NCI-H446 (cell line): ENCODE results near the gene MYZAP.
"Not testable (repeated sequence)": the region's sequence is repeated elsewhere in the genome, so short reads cannot be mapped to it uniquely, and the experiment has no call there.

Experiments used
- DNase-seq, 2 experiments: peaks; one replicate each; lab custom pipeline; 2025; lab: John Stamatoyannopoulos, UW

Gene MYZAP

DNA sequence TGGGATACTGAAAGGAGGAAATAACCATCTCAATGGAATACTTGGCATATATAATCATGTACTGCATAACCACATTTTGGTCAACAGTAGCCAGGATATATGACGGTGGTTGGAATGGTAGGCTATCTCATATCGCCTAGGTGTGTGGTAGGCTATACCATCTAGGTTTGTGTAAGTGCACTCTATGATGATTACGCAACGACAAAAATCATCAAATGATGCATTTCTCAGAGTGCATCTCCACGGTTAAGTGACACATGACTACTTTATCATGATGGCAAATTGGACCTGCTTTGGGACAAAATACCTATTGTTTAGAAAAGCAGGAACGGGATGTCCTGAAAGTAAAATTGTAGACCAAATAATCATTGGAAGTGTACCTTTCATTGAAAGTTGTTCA lies 2.8 kb downstream of the MYZAP start:
- no peak for DNase-seq

DNA sequence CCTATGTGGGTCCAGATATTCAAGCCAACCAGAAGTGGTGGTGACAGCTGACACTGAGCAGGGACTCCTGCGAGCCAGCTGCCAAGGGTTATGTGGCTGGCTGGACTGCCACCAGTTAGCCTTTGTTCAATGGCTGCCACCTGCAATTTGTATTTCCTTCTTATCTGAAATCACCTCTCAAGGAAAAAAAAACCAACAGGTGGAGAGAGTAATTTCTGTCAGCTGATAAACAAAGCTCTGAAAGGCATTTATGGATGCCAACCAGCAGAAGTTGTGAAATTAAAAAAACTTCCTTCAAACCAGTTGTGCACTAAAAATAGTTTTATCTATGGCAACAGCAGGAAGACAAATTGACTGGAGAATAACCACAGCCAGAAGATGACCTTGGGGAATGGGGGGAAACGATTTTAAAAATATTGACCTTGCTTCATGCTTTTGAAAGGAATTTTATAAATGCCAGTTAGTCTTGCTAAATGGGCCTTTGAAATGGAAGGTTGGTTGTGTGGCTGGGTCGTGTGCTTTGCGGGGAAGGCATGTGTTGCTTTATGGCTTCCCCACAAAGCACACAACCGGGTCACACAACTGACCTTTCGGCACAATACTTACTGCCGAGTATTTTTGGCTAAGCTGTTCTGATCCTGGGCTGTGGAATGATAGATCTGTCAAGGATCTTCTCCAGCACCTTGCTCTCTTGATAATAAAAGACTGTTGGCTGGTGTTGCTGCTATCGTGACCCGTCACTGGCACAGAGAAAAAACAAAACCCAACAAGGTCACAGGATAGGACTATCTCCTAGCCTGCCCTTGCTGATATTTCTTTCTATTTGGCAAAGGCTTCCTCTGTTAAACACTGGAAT lies 3.5 kb downstream of the MYZAP start:
- no peak for DNase-seq

DNA sequence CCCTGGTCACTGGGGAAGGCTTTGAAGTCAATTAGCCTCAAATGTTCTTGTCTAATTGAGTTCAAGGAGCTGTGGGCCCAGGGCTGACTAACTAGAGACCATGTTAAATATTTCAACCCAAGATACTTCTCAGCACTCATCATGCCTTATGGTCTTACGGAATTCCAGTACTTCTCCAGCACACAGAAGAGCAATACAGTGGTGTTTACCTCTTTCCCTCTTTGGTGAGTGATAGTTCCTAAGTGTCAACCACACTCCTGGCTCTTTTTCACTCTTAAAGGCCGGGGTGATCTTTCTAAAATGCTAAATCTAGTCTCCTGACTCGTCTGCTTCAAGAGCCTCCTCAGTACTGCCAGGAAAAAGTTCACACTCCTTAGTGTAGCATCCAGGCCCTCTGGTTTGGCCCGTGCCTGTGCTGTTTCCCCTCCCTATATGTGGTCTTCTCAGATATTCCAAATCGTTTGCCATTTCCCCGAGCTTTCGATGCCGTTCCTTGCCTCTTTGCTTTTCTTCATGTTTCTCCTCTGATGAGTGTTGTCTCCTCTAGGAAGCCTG lies 4.7 kb downstream of the MYZAP start:
- no peak for DNase-seq

- DNase-seq, result no peak
These were observed 5.3 kb downstream of the MYZAP start for GRCh38 chr15:57596978-57597377.

DNA sequence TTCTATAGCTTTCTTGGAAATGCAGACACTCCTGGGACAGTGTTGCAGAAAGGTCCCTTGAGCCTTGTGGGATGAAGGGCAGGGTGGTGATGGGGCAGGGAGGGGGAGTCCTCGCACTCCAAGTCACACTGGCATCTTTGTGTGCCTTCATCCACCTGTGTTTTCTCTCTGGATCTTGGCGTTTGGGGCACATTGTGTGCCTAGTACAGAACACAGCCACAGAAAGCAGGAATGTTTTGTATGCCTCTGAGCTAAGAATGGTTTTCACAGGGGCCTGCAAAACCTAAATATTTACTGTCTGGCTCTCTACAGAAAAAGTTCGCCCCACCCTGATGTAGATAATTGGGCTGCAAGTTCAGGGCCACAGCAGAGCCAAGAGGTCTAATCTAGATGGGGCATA lies 5.7 kb downstream of the MYZAP start:
- no peak for DNase-seq

- DNase-seq, result no peak
These were observed 6.6 kb downstream of the MYZAP start for GRCh38 chr15:57598346-57598745.

GRCh38 chr15:57599296-57599810 lies 7.6 kb downstream of the MYZAP start:
- no peak for DNase-seq

DNA sequence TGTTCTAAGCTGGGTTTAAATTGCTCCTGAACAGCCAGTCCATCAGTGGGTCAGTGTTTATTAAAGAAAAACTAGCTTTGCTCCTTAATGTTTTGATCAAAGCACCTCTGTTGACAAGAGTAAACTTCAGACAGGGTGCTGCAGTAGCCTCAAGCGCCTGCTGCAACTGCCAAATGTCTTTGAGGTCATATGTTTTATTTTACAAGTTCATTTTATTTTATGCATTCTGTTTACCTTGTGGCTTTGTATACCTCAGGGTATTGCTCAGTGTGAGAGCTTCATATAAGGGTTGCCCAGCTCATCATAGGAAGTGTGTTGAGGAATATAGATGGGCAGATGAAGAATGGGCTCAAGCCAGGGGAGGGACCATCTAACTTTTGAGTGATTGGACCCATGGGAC lies 8.5 kb downstream of the MYZAP start:
- DNase-seq, result no peak

GRCh38 chr15:57604507-57604906 lies 12.8 kb downstream of the MYZAP start:
- no peak for DNase-seq

- DNase-seq, result no peak
These were observed 13.8 kb downstream of the MYZAP start for GRCh38 chr15:57605491-57605890.

DNA sequence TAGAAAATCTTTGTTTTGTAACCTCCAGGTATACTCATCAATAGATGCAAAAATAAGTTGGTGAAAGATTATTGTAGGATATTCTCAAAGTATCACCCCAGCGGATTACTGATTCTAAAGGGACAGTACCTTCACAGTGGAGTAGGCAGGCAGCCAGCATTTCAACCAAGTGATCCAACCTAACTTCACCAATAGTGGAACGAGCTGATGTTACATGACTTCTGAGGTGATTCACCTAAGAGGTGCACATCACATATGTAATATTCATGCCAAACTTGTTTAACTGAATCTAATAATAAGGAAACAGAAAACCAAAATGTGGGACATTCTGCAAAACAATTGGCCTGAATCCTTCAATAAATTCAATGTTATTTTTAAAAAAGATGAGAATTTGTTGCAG lies 14.3 kb downstream of the MYZAP start:
- no peak for DNase-seq

DNA sequence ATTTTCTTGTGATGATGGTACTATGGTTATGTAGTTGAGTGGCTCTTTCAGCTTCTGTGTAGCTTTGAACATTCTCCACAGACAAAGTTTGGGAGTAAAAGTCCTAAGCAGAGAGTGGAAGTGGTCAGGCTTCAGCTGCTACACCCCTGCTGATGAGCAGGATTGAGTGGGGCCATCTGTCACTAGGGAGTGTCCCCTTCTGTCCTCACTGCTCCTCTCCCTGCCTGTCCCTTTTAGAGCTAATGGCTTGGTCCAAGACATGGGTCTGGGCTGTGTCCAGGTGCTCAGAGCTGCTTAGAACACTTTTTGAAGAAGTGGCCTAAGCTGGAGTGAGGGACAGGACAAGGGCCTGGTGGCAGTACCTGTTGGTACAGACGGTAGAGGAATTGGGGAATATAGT lies 15.1 kb downstream of the MYZAP start:
- no peak for DNase-seq

GRCh38 chr15:57607570-57608000 lies 15.9 kb downstream of the MYZAP start:
- DNase-seq, result no peak

DNA sequence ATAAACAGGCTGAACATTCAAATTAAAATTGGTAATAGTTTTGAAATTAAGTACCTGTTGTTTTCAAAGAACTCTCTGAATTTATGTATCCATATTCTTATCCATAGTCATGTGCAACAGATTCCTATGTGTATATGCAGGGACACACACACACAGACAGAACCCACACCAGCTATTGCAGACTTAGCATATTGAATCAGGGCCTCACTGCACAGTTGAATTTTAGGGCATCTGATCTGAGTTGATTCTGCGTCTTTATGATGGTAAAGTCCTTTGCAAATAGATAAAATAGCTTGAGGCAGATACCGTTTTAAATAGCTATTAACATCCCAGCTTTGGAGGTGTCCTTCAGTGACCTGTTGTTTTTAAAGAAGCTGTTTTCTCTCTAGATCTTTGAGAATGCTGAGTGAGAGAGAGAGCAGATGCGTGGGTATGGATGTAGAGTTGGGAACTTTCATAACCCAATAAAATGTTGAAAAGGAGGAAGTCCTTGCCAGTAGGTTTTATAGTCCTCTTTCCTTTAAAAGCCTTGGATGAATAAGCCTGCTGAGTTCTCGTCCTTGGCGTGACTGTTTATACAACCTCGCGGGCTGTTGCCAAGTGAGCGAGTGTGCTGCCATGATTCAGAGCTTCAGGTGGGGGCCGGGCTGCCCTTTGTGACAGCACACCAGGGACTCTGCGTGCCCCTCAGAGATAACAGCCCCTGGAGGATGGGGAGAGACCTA lies 18.3 kb downstream of the MYZAP start:
- no peak for DNase-seq

DNA sequence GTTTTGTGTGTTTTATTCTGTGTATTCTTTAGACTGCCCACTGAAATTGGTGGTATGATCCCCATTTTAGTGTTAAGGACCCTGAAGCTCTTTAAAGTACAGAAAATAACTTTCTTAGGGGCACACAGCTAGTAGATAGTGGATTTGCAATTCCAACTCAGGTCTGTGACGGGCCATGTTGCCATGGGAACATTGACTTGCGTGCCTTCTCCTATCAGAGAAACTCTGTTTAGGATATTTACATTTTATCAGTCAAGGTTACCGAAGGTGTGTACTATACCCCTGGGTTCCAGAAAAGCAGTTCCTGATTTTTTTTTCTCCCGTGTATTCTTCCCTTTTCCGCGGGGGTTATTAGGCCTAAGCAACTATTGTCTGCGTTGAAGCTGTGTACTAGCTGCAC lies 19.4 kb downstream of the MYZAP start:
- DNase-seq, result no peak

- peak in 1 of 2 experiments; percentile 17 for DNase-seq
These were observed 20.2 kb downstream of the MYZAP start for GRCh38 chr15:57611938-57612337.

- DNase-seq, result no peak
These were observed 22.5 kb downstream of the MYZAP start for GRCh38 chr15:57614241-57614640.

DNA sequence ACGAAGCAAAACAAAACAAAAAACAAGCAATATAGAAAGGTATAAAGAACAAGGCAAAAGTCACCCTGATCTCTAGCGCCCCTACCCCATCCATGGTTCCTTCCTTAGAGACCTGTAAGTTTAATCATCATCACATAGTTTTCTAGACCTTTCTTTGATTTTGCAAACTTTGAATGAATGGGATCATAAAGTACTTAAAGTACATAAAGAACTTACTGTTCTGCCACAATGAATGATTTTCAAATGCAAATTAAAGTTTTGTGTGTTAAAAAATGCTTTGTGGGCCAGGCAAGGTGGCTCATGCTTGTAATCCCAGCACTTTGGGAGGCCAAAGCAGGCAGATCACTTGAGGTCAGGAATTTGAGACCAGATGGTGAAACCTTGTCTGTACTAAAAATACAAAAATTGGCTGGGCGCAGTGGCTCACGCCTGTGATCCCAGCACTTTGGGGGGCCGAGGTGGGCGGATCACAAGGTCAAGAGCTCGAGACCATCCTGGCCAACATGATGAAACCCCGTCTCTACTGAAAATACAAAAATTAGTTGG lies 24.3 kb downstream of the MYZAP start:
- not testable (repeated sequence) for DNase-seq

GRCh38 chr15:57618325-57618724 lies 26.6 kb downstream of the MYZAP start:
- no peak for DNase-seq

DNA sequence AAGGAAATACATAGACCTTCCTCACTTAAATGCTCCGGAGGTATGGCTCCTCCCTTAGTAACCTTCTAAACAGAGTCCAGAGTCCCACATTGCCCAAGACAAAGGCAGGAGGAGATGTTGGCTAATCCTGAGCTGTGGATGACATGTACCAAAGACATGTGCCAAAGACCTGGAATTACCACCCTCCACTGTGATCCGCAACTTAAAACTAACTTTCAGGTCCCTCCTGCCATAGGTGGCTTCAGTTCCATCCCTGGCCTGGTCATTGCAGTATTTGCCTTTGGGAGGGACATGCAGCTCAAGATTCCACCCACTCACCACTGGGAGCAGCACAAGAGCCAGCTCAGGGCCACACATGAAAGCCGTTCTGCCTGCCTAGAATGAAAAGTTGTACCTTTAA lies 28.0 kb downstream of the MYZAP start:
- no peak for DNase-seq

DNA sequence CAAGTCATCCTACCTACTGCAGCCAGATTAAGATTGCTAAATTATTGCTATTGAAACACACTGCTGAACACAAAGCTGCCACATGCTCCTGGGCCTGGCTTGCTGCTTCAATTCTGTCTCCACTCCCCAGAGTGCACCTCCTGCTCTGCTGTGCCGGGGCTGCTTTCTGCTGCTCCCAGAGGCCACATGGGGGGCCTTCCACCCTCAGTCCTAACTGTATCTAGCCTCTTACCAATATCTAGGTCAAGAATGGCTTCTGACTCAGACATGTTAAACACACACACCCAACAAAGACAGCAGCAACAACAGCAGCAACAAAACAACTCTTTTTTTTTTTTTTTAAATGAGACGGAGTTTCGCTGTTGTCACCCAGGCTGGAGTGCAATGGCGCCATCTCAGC lies 33.0 kb downstream of the MYZAP start:
- DNase-seq, result no peak

GRCh38 chr15:57625703-57626448 lies 34.2 kb downstream of the MYZAP start:
- no peak for DNase-seq
